PC-9 (cell line): Measurements from ENCODE around the gene UPF3B.

Experiments
- CTCF ChIP-seq: fragments of 200-600 bp; sonication (generic); conservative IDR thresholded peaks from 2 replicates; pipeline ENCODE4 v1.6.1; 2017; ENCODE audit warnings: mixed run types, antibody characterized with exemption, mild to moderate bottlenecking, moderate library complexity
- EZH2 ChIP-seq: fragments of 200-600 bp; sonication (generic); IDR thresholded peaks from 2 replicates; pipeline ENCODE4 v1.8.0; 2017; ENCODE audit warnings: antibody characterized with exemption, low read depth

GRCh38 chrX:119900976-119901375 is 48.2 kb upstream of the UPF3B start:
- TF ChIP-seq CTCF, result no peak
- TF ChIP-seq EZH2, result no peak
